GM23248 (cell line): ENCODE data around the gene ADAMTSL1. TPM values are rescaled to one million over a fixed set of nuclear protein-coding genes. Genes with fewer than 3 reads are reported as not detected.

Experiments
- DNase-seq: peaks from one replicate; pipeline ENCODE4 v3.0.0-alpha.2; 2015
- H2AFZ ChIP-seq: fragments of 200-600 bp; sonication (generic); 2 replicates; pipeline ENCODE4 v1.6.1; 2016; ENCODE audit warnings: antibody characterized with exemption
- H3F3A ChIP-seq: fragments of 200-600 bp; sonication (generic); 2 replicates; pipeline ENCODE4 v1.6.1; 2016; ENCODE audit warnings: mild to moderate bottlenecking, antibody characterized with exemption, mixed run types; ENCODE audit not compliant: insufficient read depth
- H3K27ac ChIP-seq: fragments of 200-600 bp; sonication (generic); 2 replicates; pipeline ENCODE4 v1.5.1; 2016; ENCODE audit warnings: mild to moderate bottlenecking
- H3K27me3 ChIP-seq: fragments of 200-600 bp; sonication (generic); replicated peaks from 2 replicates; pipeline ENCODE4 v1.6.1; 2016; ENCODE audit warnings: mild to moderate bottlenecking; ENCODE audit not compliant: insufficient read depth
- H3K36me3 ChIP-seq: fragments of 200-600 bp; sonication (generic); 2 replicates; pipeline ENCODE4 v1.6.1; 2016; ENCODE audit warnings: low read depth, mild to moderate bottlenecking
- H3K4me1 ChIP-seq: fragments of 200-600 bp; sonication (generic); 2 replicates; pipeline ENCODE4 v1.6.1; 2016; ENCODE audit warnings: mild to moderate bottlenecking; ENCODE audit not compliant: insufficient read depth
- H3K4me2 ChIP-seq: fragments of 200-600 bp; sonication (generic); one replicate; pipeline ENCODE4 v1.6.1; 2016; ENCODE audit warnings: mild to moderate bottlenecking; ENCODE audit not compliant: unreplicated experiment
- H3K4me3 ChIP-seq: fragments of 200-600 bp; sonication (generic); 2 replicates; pipeline ENCODE4 v1.5.1; 2016; ENCODE audit warnings: mild to moderate bottlenecking
- H3K79me2 ChIP-seq: fragments of 200-600 bp; sonication (generic); 2 replicates; pipeline ENCODE4 v1.6.1; 2016; ENCODE audit warnings: mild to moderate bottlenecking; ENCODE audit not compliant: insufficient read depth
- H3K9ac ChIP-seq: fragments of 200-600 bp; sonication (generic); 2 replicates; pipeline ENCODE4 v1.6.1; 2016; ENCODE audit warnings: mild to moderate bottlenecking
- H3K9me2 ChIP-seq: fragments of 200-600 bp; sonication (generic); 2 replicates; pipeline ENCODE4 v1.6.1; 2016; ENCODE audit warnings: mixed run types, mild to moderate bottlenecking, moderate library complexity; ENCODE audit not compliant: insufficient read depth
- H3K9me3 ChIP-seq: fragments of 200-600 bp; sonication (generic); one replicate; pipeline ENCODE4 v1.6.1; 2017; ENCODE audit warnings: low read depth
- H4K20me1 ChIP-seq: fragments of 200-600 bp; sonication (generic); 2 replicates; pipeline ENCODE4 v1.6.0; 2016; ENCODE audit not compliant: insufficient read depth
- EZH2 ChIP-seq: fragments of 200-600 bp; sonication (generic); IDR thresholded peaks from 2 replicates; pipeline ENCODE4 v1.6.1; 2018; ENCODE audit warnings: antibody characterized with exemption, mild to moderate bottlenecking; ENCODE audit not compliant: insufficient read depth, poor library complexity, severe bottlenecking
- EZH2phosphoT487 ChIP-seq: fragments of 200-600 bp; sonication (generic); IDR thresholded peaks from 2 replicates; pipeline ENCODE4 v1.6.1; 2018; ENCODE audit warnings: antibody characterized with exemption, moderate library complexity, mild to moderate bottlenecking, low read depth; ENCODE audit not compliant: insufficient read depth
- WGBS, 2 experiments: methylation state at CpG; one replicate each; pipeline ENCODE4 v1.1.6; 2015 to 2017; ENCODE audit warnings: low lambda C conversion rate in 2 of 2, low coverage in 1 of 2; ENCODE audit errors: missing lambda C conversion rate in 2 of 2; 5-methylcytosine and 5-hydroxymethylcytosine counted together
- in situ Hi-C: fragments of 300-500 bp; cut with MboI; formaldehyde crosslinking; loops from 2 replicates; pipeline ENCODE4 v1.15.0; 2020
- polyA plus RNA-seq: library from polyadenylated mRNA; unstranded; fragments of >200 nt; fragmentation: Nextera tagmentation; extraction: Ambion mirVana; gene quantifications from 2 replicates; pipeline ENCODE4 v1.2.1, GENCODE V29; 2016
- total RNA-seq: library from RNA; depleted of rRNA; stranded (reverse); fragments of >200 nt; shearing (Covaris generic); gene quantifications from 2 replicates; pipeline ENCODE4 v1.2.3, GENCODE V29; 2014

ADAMTSL1 gene
- total and polyA plus RNA-seq, 2 experiments from 2014 or later: 77.0 to 273 TPM

DNA sequence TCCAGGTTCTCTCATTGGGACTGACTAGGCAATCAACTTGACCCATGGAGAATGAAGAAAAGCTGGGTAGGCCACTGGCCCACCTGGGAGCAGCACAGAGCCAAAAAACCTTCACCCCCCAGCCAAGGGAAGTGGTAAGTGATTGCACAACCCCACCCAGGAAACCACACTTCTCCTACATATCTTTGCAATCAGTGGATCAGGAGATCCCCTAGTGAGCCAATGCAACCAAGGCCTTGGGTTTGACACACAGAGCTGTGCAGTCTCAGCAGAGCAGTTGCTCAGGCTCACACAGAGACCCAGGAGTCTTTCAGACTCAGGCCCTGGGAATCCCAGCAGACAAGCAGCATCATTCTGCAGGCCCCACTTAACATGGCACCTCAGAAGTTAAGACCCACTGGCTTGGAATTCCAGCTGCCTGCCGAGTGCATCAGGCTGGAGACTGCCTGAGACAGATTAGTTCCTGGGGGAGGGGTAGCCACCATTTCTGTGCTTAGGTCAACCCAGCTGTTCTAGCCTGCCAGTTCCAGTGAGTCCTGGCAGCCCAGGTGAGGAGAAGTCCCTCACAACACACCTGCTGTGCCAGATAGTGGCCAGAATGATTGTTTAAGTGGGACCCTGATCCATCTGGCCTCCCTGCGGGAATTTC is 422.7 kb downstream of the ADAMTSL1 start:
- H3K36me3 ChIP-seq: peaks cover 84% of the 10 kb centered on the region
- no peak overlapping the region for H3K9ac ChIP-seq
- no peaks in the 10 kb centered on the region for H3K79me2 ChIP-seq
- no peaks in the 10 kb centered on the region for H4K20me1 ChIP-seq
- no peaks in the 10 kb centered on the region for H3K9me2 ChIP-seq
- peaks cover 35% of the 10 kb centered on the region for H3F3A ChIP-seq
- 100% methylated on average over 2 of the region's 2 CpGs for WGBS, 2 experiments
- no peaks in the 10 kb centered on the region for H3K27me3 ChIP-seq
- in situ Hi-C loops: no loop called here
- TF ChIP-seq EZH2 (no peak), EZH2phosphoT487 (no peak)
- no peaks in the 10 kb centered on the region for H3K9me3 ChIP-seq
- H3K4me3 ChIP-seq: no peak overlapping the region
- no peaks in the 10 kb centered on the region for H3K4me1 ChIP-seq
- no peak overlapping the region for H2AFZ ChIP-seq
- no peak overlapping the region for H3K27ac ChIP-seq
- DNase-seq: no peak
- no peak overlapping the region for H3K4me2 ChIP-seq

DNA sequence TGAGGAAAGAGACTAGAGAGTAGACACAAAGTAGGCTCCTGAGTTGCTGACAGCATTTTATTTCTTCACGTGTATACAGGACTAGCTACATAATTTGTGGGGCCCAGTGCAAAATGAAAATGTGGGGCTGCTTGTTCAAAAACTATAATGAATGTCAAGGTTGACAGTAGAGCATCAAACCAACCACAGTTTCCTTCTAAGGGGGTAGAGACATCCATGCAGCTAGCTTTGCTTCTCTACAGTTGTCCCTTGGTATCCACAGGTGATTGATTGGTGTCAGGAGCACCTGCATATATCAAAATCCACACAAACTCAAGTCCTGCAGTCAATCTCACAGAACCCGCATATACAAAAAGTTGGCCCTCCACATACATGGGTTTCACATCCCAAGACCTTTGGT is 429.5 kb downstream of the ADAMTSL1 start:
- Histone ChIP-seq H3K27ac (no peak overlapping the region), H2AFZ (no peak overlapping the region), H3K9me3 (no peaks in the 10 kb centered on the region), H3K4me1 (peaks cover 21% of the 10 kb centered on the region), H3K27me3 (no peaks in the 10 kb centered on the region), H3K4me3 (no peak overlapping the region), H3K4me2 (no peak overlapping the region), H3F3A (peaks cover 51% of the 10 kb centered on the region), H3K36me3 (peaks cover 36% of the 10 kb centered on the region; the same call in 1 of the 2 replicates), H3K79me2 (no peaks in the 10 kb centered on the region), H4K20me1 (no peaks in the 10 kb centered on the region), H3K9me2 (no peaks in the 10 kb centered on the region), H3K9ac (no peak overlapping the region)
- DNase-seq: no peak
- in situ Hi-C loops: no loop called here
- TF ChIP-seq EZH2: no peak
- TF ChIP-seq EZH2phosphoT487: no peak
- WGBS, 2 experiments: 95 to 100% methylated on average over 2 of the region's 2 CpGs

GRCh38 chr9:18905028-18905882 is 431.3 kb downstream of the ADAMTSL1 start:
- Histone ChIP-seq H3K4me3 (no peak overlapping the region), H4K20me1 (no peaks in the 10 kb centered on the region), H3K9me3 (no peaks in the 10 kb centered on the region), H3K27me3 (no peaks in the 10 kb centered on the region), H3K9me2 (no peaks in the 10 kb centered on the region), H3K9ac (no peak overlapping the region), H3K4me1 (peaks cover 21% of the 10 kb centered on the region), H3F3A (peaks cover 43% of the 10 kb centered on the region), H3K4me2 (no peak overlapping the region), H2AFZ (no peak overlapping the region), H3K27ac (no peak overlapping the region), H3K36me3 (peaks cover 35% of the 10 kb centered on the region; the same call in 1 of the 2 replicates), H3K79me2 (no peaks in the 10 kb centered on the region)
- DNase-seq: peak; percentile 58
- WGBS, 2 experiments: 78 to 82% methylated on average over 11 of the region's 11 CpGs
- TF ChIP-seq EZH2 (no peak), EZH2phosphoT487 (no peak)
- in situ Hi-C loops: no loop called here

DNA sequence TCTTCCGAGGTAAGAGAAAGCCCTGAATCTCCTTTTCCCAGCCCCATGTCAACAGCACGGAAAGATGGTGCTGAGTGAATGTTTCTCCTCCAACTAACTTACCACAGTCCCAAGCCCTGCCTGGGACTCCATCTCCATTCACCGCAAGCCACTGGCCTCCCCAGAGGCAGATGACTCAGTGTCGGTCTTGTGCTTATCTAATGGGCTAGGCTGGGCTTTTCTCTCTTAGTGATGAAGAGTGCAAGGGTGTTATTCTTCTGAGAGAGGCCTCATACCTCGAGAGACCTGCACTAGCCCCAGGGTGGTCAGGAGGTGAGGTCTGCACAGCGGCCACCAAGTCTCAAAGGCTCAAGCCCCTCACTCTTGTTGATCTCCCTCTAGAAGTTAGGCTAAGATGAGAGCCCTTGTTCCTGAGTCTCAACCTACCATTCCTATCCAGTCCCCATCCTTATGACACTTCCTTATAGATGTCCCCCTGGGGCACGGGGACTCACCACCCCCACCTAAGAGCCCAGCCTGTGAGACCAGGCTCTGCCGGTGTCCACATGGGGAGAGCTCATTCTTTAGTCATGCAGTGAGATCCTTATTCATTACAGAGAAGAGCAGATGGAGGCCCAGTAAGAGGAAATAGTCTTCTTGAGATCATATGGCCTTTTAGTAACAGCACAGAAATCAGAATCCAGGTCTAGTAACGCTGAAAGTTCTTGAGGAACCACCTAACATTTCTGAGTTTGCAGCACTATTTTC is 432.1 kb downstream of the ADAMTSL1 start:
- Histone ChIP-seq H3K79me2 (no peaks in the 10 kb centered on the region), H3K27me3 (no peaks in the 10 kb centered on the region), H3F3A (peaks cover 48% of the 10 kb centered on the region), H3K9me3 (no peaks in the 10 kb centered on the region), H3K4me3 (no peak overlapping the region), H4K20me1 (no peaks in the 10 kb centered on the region), H3K4me1 (peaks cover 21% of the 10 kb centered on the region), H3K9ac (no peak overlapping the region), H3K4me2 (no peak overlapping the region), H3K27ac (no peak overlapping the region), H3K9me2 (no peaks in the 10 kb centered on the region), H3K36me3 (peaks cover 38% of the 10 kb centered on the region), H2AFZ (no peak overlapping the region)
- in situ Hi-C loops: no loop called here
- TF ChIP-seq EZH2 (no peak), EZH2phosphoT487 (no peak)
- peak; percentile 32 for DNase-seq
- WGBS, 2 experiments: 80 to 81% methylated on average over 9 of the region's 9 CpGs
